Measurements from ENCODE around the gene ELSPBP1. TPM values are rescaled to one million over a fixed set of nuclear protein-coding genes. Genes with fewer than 3 reads are reported as not detected.
"Not testable (repeated sequence)": the region's sequence is repeated elsewhere in the genome, so short reads cannot be mapped to it uniquely, and the experiment has no call there.

Gene ELSPBP1
- total and polyA plus RNA-seq, 11 donors: not detected

GRCh38 chr19:48061401-48062344 lies 67.2 kb downstream of the ELSPBP1 start:
- intact Hi-C loops (cut with DNase I): no loop called here
- TF ChIP-seq POLR2A (IDR thresholded peaks at IDR 0.05): no peak
- TF ChIP-seq, protein P1, sequence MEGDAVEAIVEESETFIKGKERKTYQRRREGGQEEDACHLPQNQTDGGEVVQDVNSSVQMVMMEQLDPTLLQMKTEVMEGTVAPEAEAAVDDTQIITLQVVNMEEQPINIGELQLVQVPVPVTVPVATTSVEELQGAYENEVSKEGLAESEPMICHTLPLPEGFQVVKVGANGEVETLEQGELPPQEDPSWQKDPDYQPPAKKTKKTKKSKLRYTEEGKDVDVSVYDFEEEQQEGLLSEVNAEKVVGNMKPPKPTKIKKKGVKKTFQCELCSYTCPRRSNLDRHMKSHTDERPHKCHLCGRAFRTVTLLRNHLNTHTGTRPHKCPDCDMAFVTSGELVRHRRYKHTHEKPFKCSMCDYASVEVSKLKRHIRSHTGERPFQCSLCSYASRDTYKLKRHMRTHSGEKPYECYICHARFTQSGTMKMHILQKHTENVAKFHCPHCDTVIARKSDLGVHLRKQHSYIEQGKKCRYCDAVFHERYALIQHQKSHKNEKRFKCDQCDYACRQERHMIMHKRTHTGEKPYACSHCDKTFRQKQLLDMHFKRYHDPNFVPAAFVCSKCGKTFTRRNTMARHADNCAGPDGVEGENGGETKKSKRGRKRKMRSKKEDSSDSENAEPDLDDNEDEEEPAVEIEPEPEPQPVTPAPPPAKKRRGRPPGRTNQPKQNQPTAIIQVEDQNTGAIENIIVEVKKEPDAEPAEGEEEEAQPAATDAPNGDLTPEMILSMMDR (IDR thresholded peaks at IDR 0.05): no peak
- Histone ChIP-seq H3K4me1 (no peaks in the 10 kb centered on the region), H3K9me3 (no peaks in the 10 kb centered on the region), H3K27me3 (no peaks in the 10 kb centered on the region), H3K4me3 (no peak overlapping the region), H3K36me3 (peaks cover 0 to 56% (median 13%) of the 10 kb centered on the region in 9 donors), H3K27ac (no peak overlapping the region)
- ATAC-seq (no peak), DNase-seq (no peak)
- 62 to 69% (median 66%) methylated on average over 37 of the region's 37 CpGs for WGBS, 4 donors

DNA sequence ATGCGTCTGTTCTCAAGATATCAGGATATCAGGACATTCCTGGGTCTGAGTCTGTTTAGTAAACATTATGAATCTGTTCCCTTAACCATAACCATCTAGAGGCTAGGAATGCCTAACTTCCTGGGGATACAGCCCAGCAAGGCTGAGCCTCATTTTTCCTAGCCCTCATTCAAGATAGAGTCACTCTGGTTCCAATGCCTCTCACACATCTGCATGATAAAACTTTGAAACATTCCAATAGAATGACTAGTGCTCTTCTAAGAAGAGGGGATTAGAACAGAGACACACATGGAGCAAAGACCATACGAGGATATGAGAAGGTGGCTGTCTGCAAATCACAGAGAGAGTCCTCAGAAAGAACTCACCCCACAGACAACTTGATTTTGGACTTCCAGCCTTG lies 70.1 kb downstream of the ELSPBP1 start:
- peaks cover 0 to 62% (median 29%) of the 10 kb centered on the region in 9 donors for H3K36me3 ChIP-seq
- H3K9me3 ChIP-seq: no peaks in the 10 kb centered on the region
- no peak for ATAC-seq

GRCh38 chr19:48069435-48069834 lies 75.0 kb downstream of the ELSPBP1 start:
- Histone ChIP-seq H3K4me3 (no peak overlapping the region), H3K9me3 (no peaks in the 10 kb centered on the region), H3K27ac (no peak overlapping the region), H3K27me3 (no peaks in the 10 kb centered on the region), H3K4me1 (no peaks in the 10 kb centered on the region), H3K36me3 (peaks cover 0 to 56% (median 49%) of the 10 kb centered on the region in 9 donors)
- DNase-seq (no peak), ATAC-seq (no peak)
- 73 to 86% (median 78%) methylated on average over 2 of the region's 2 CpGs for WGBS, 4 donors
- TF ChIP-seq POLR2A (IDR thresholded peaks at IDR 0.05): no peak
- TF ChIP-seq, protein P1 (IDR thresholded peaks at IDR 0.05): no peak
- intact Hi-C loops (cut with DNase I): no loop called here

More for the DNA sequence above, 70.1 kb downstream of the ELSPBP1 start:
- no peaks in the 10 kb centered on the region for H3K4me1 ChIP-seq
- WGBS, 4 donors: 85 to 94% (median 88%) methylated on average over 2 of the region's 2 CpGs
- intact Hi-C loops (cut with DNase I): no loop called here
- no peak for DNase-seq
- H3K4me3 ChIP-seq: no peak overlapping the region
- TF ChIP-seq, protein P1 (IDR thresholded peaks at IDR 0.05): no peak
- no peak for TF ChIP-seq POLR2A (IDR thresholded peaks at IDR 0.05)
- no peaks in the 10 kb centered on the region for H3K27me3 ChIP-seq
- no peak overlapping the region for H3K27ac ChIP-seq

- H3K36me3 ChIP-seq: peaks cover 0 to 56% (median 47%) of the 10 kb centered on the region in 9 donors
- 94 to 100% (median 95%) methylated on average over 3 of the region's 3 CpGs for WGBS, 4 donors
- ATAC-seq; H3K4me3 ChIP-seq; DNase-seq; intact Hi-C loops (cut with DNase I); H3K27me3 ChIP-seq; H3K9me3 ChIP-seq; H3K4me1 ChIP-seq; H3K27ac ChIP-seq: not testable (repeated sequence)
Observed at GRCh38 chr19:48070177-48070769, 75.8 kb downstream of the ELSPBP1 start.

Other genes with a start within 250 kb of the ELSPBP1 start
- gene NOP53, start 249.1 kb upstream of the ELSPBP1 start, total RNA-seq: 100 to 1,000 TPM; 132 to 206 (median 171) TPM
- gene NOP53, start 249.1 kb upstream of the ELSPBP1 start, polyA plus RNA-seq: 100 to 1,000 TPM; 242 to 259 TPM
- gene SELENOW, start 215.9 kb upstream of the ELSPBP1 start, total RNA-seq: 1,000 to 10,000 TPM in 5 of 9 donors, 100 to 1,000 TPM in 4; 790 to 2,748 (median 1,081) TPM
- 1,000 to 10,000 TPM in 1 of 2 donors, 100 to 1,000 TPM in 1; 647 to 2,041 TPM for gene SELENOW, start 215.9 kb upstream of the ELSPBP1 start, polyA plus RNA-seq
- gene TPRX1, start 190.1 kb upstream of the ELSPBP1 start, total RNA-seq: not detected
- not detected for gene TPRX1, start 190.1 kb upstream of the ELSPBP1 start, polyA plus RNA-seq
- not detected for gene CRX, start 172.7 kb upstream of the ELSPBP1 start, total RNA-seq
- gene CRX, start 172.7 kb upstream of the ELSPBP1 start, polyA plus RNA-seq: not detected
- gene TPRX2, start 135.4 kb upstream of the ELSPBP1 start, total RNA-seq: not detected
- not detected for gene TPRX2, start 135.4 kb upstream of the ELSPBP1 start, polyA plus RNA-seq
- gene SULT2A1, start 108.3 kb upstream of the ELSPBP1 start, total RNA-seq: not detected
- gene SULT2A1, start 108.3 kb upstream of the ELSPBP1 start, polyA plus RNA-seq: not detected
- not detected for gene BSPH1, start 2.5 kb upstream of the ELSPBP1 start, total RNA-seq
- gene BSPH1, start 2.5 kb upstream of the ELSPBP1 start, polyA plus RNA-seq: not detected
- not detected for gene CABP5, start 49.4 kb downstream of the ELSPBP1 start, total RNA-seq
- not detected for gene CABP5, start 49.4 kb downstream of the ELSPBP1 start, polyA plus RNA-seq
- 10 to 100 TPM; 16.6 to 71.5 (median 41.6) TPM for gene PLA2G4C, start 116.2 kb downstream of the ELSPBP1 start, total RNA-seq
- 10 to 100 TPM; 11.0 to 39.0 TPM for gene PLA2G4C, start 116.2 kb downstream of the ELSPBP1 start, polyA plus RNA-seq
- gene LIG1, start 175.7 kb downstream of the ELSPBP1 start, total RNA-seq: 10 to 100 TPM in 1 of 9 donors, 1 to 10 TPM in 8; 2.1 to 16.5 (median 3.9) TPM
- 1 to 10 TPM; 4.3 to 4.4 TPM for gene LIG1, start 175.7 kb downstream of the ELSPBP1 start, polyA plus RNA-seq
- gene ZSWIM9, start 176.0 kb downstream of the ELSPBP1 start, total RNA-seq: 1 to 10 TPM; 2.2 to 7.7 (median 6.2) TPM
- 1 to 10 TPM; 5.8 to 7.4 TPM for gene ZSWIM9, start 176.0 kb downstream of the ELSPBP1 start, polyA plus RNA-seq